WTC11 (cell line): ENCODE measurements around the gene PDZD2. TPM values are rescaled to one million over a fixed set of nuclear protein-coding genes. Genes with fewer than 3 reads are reported as not detected.
A peak's percentile ranks its signal among the peaks of the same experiment; 100 is the strongest.

Experiments
- ATAC-seq: fragments of 200-7000 bp; cut with Tn5 transposase; 2 replicates; pipeline ENCODE4 v1.10.0; 2021; ENCODE audit warnings: mild to moderate bottlenecking, moderate library complexity
- CTCF ChIA-PET: fragments of 300-600 bp; sonication (Branson Sonifier 250); formaldehyde crosslinking; loops from one replicate; lab custom pipeline; 2021; ENCODE audit warnings: antibody characterized with exemption; lab: Charles Lee
- POLR2A ChIA-PET: fragments of 350-600 bp; sonication (Branson Sonifier 250); formaldehyde crosslinking; loops from one replicate; lab custom pipeline; 2021; ENCODE audit warnings: antibody characterized with exemption; lab: Charles Lee
- DNase-seq: peaks from one replicate; pipeline ENCODE4 v3.0.0; 2021; ENCODE audit warnings: low spot score
- H3K27ac Mint-ChIP-seq: 2 replicates; pipeline ENCODE4 v1.8.0; 2021; ENCODE audit warnings: mixed read lengths
- H3K27me3 Mint-ChIP-seq: 2 replicates; pipeline ENCODE4 v1.8.0; 2021; ENCODE audit warnings: low read depth, mild to moderate bottlenecking, moderate library complexity, mixed read lengths
- H3K36me3 Mint-ChIP-seq: 2 replicates; pipeline ENCODE4 v1.8.0; 2021; ENCODE audit warnings: mixed read lengths
- H3K4me1 Mint-ChIP-seq: 2 replicates; pipeline ENCODE4 v1.8.0; 2022; ENCODE audit warnings: mixed read lengths
- H3K4me3 Mint-ChIP-seq: 2 replicates; pipeline ENCODE4 v1.8.0; 2021; ENCODE audit warnings: mild to moderate bottlenecking, moderate library complexity, mixed read lengths
- H3K9me3 Mint-ChIP-seq: 2 replicates; pipeline ENCODE4 v1.8.0; 2021; ENCODE audit warnings: mixed read lengths
- ELF4 ChIP-seq: sonication (generic); formaldehyde crosslinking; IDR thresholded peaks from 2 replicates; pipeline ENCODE4 v1.8.1; 2022; ENCODE audit warnings: low read depth, mild to moderate bottlenecking, moderate library complexity, missing genetic modification reagents
- EMX1 ChIP-seq: fragments of 250-450 bp; sonication (Bioruptor Pico); IDR thresholded peaks from 2 replicates; pipeline ENCODE4 v1.8.0; 2021; ENCODE audit warnings: mild to moderate bottlenecking
- FOXK1 ChIP-seq: sonication (generic); formaldehyde crosslinking; IDR thresholded peaks from 2 replicates; pipeline ENCODE4 v1.8.0; 2022; ENCODE audit warnings: mild to moderate bottlenecking, moderate library complexity, missing genetic modification reagents
- FOXP1 ChIP-seq: sonication (generic); formaldehyde crosslinking; IDR thresholded peaks from 2 replicates; pipeline ENCODE4 v1.8.0; 2022; ENCODE audit warnings: missing genetic modification reagents, mild to moderate bottlenecking, moderate library complexity, borderline replicate concordance
- GTF2I ChIP-seq: fragments of 250-450 bp; sonication (Bioruptor Pico); conservative IDR thresholded peaks from 2 replicates; pipeline ENCODE4 v1.4.0; 2021; ENCODE audit warnings: mild to moderate bottlenecking
- NR1H2 ChIP-seq: sonication (generic); formaldehyde crosslinking; IDR thresholded peaks from 2 replicates; pipeline ENCODE4 v1.9.0; 2021; ENCODE audit warnings: mild to moderate bottlenecking, moderate library complexity, missing genetic modification reagents
- NR3C1 ChIP-seq: sonication (generic); formaldehyde crosslinking; conservative IDR thresholded peaks from 2 replicates; pipeline ENCODE4 v1.8.1; 2023; ENCODE audit warnings: low read depth, mild to moderate bottlenecking, missing genetic modification reagents
- OVOL2 ChIP-seq: fragments of 250-450 bp; sonication (Bioruptor Pico); IDR thresholded peaks from 2 replicates; pipeline ENCODE4 v1.9.0; 2021; ENCODE audit warnings: mild to moderate bottlenecking, borderline replicate concordance
- PRRX2 ChIP-seq: fragments of 250-450 bp; sonication (Bioruptor Pico); IDR thresholded peaks from 2 replicates; pipeline ENCODE4 v1.8.0; 2021; ENCODE audit warnings: mild to moderate bottlenecking
- SOX15 ChIP-seq: fragments of 250-450 bp; sonication (Bioruptor Pico); IDR thresholded peaks from 2 replicates; pipeline ENCODE4 v1.9.0; 2021; ENCODE audit warnings: mild to moderate bottlenecking
- TEAD1 ChIP-seq: sonication (generic); formaldehyde crosslinking; IDR thresholded peaks from 2 replicates; pipeline ENCODE4 v1.8.0; 2022; ENCODE audit warnings: mild to moderate bottlenecking, missing genetic modification reagents
- TEAD4 ChIP-seq: sonication (generic); formaldehyde crosslinking; IDR thresholded peaks from 2 replicates; pipeline ENCODE4 v1.8.0; 2022; ENCODE audit warnings: mild to moderate bottlenecking, missing genetic modification reagents
- ZNF396 ChIP-seq: fragments of 250-450 bp; sonication (Bioruptor Pico); IDR thresholded peaks from 2 replicates; pipeline ENCODE4 v1.8.0; 2021; ENCODE audit warnings: mild to moderate bottlenecking, moderate library complexity, borderline replicate concordance
- ZNF671 ChIP-seq: fragments of 250-450 bp; sonication (Bioruptor Pico); IDR thresholded peaks from 2 replicates; pipeline ENCODE4 v1.8.0; 2021; ENCODE audit warnings: mild to moderate bottlenecking
- total RNA-seq: library from RNA; stranded (reverse); gene quantifications from 3 replicates; pipeline ENCODE4 v1.2.3, GENCODE V29; 2021
- TF ChIP-seq, protein P1 (sequence below): sonication (generic); formaldehyde crosslinking; IDR thresholded peaks from 2 replicates; pipeline ENCODE4 v1.8.0; 2023; ENCODE audit warnings: mild to moderate bottlenecking, missing genetic modification reagents
- TF ChIP-seq, protein P2 (sequence below): sonication (generic); formaldehyde crosslinking; IDR thresholded peaks from 2 replicates; pipeline ENCODE4 v1.8.1; 2022; ENCODE audit warnings: missing genetic modification reagents, borderline replicate concordance
- TF ChIP-seq, protein P3 (sequence below): sonication (generic); formaldehyde crosslinking; conservative IDR thresholded peaks from 2 replicates; pipeline ENCODE4 v1.8.1; 2023; ENCODE audit warnings: mild to moderate bottlenecking, low read depth, missing genetic modification reagents, moderate library complexity
- TF ChIP-seq, protein P4 (sequence below): sonication (generic); formaldehyde crosslinking; IDR thresholded peaks from 2 replicates; pipeline ENCODE4 v1.8.0; 2023; ENCODE audit warnings: missing genetic modification reagents, mild to moderate bottlenecking, borderline replicate concordance
- TF ChIP-seq, protein P5 (sequence below): sonication (generic); formaldehyde crosslinking; IDR thresholded peaks from 2 replicates; pipeline ENCODE4 v1.8.0; 2022; ENCODE audit warnings: mild to moderate bottlenecking, missing genetic modification reagents

The PDZD2 gene
- total RNA-seq, 1 experiment from 2014 or later, result 11.4 TPM

DNA sequence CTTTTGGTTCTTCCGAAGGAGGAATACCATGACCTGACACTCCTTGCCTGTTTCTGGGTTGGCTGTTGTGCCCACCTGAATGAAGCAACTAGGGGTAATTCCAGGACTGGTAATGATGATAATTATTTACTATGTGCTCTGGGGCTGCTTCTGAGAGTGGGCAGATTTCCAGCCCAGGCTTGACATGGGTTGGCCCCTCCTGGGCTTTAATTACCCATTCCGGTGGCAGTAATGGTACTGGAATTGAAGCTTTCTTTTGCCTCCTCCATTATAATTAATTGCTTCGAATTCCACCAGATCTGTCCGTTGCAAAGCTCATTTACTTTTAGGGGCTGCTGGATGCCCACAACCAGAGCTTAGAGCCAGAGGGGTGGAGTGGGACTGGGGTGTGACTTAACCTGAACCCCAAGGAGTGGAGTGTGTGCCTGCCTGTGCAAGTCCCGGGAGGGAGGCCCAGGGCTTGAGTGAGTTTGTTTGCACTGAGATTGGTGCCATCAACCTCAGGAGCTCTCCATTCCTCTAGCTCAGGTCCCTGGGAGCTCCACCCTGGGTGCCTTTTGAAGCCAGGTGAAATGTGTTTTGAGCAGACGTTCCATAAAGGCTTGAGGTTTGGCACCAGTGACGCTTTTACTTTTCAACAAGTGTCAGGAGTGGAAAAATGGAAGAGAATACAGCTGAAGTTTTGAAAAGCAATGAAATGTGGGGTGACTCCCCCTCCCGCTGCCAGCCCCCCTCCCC, 214.6 kb downstream of the PDZD2 start:
- peaks cover 5% of the 10 kb centered on the region for H3K9me3 Mint-ChIP-seq
- peak overlapping the region; percentile 98 for H3K27ac Mint-ChIP-seq
- ATAC-seq, result peak; percentile 9; the same call in 1 of the 2 replicates
- TF ChIP-seq NR1H2 (no peak), ZNF396 (CRISPR knock-in tag) (no peak), FOXP1 (no peak), SOX15 (CRISPR knock-in tag) (no peak), EMX1 (no peak), FOXK1 (CRISPR knock-in tag) (no peak), ZNF671 (CRISPR knock-in tag) (no peak), NR3C1 (CRISPR knock-in tag) (no peak), PRRX2 (CRISPR knock-in tag) (no peak), TEAD4 (no peak), OVOL2 (CRISPR knock-in tag) (no peak), GTF2I (no peak), ELF4 (CRISPR knock-in tag) (no peak)
- TF ChIP-seq, protein P1, sequence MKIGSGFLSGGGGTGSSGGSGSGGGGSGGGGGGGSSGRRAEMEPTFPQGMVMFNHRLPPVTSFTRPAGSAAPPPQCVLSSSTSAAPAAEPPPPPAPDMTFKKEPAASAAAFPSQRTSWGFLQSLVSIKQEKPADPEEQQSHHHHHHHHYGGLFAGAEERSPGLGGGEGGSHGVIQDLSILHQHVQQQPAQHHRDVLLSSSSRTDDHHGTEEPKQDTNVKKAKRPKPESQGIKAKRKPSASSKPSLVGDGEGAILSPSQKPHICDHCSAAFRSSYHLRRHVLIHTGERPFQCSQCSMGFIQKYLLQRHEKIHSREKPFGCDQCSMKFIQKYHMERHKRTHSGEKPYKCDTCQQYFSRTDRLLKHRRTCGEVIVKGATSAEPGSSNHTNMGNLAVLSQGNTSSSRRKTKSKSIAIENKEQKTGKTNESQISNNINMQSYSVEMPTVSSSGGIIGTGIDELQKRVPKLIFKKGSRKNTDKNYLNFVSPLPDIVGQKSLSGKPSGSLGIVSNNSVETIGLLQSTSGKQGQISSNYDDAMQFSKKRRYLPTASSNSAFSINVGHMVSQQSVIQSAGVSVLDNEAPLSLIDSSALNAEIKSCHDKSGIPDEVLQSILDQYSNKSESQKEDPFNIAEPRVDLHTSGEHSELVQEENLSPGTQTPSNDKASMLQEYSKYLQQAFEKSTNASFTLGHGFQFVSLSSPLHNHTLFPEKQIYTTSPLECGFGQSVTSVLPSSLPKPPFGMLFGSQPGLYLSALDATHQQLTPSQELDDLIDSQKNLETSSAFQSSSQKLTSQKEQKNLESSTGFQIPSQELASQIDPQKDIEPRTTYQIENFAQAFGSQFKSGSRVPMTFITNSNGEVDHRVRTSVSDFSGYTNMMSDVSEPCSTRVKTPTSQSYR (CRISPR knock-in tag), result no peak
- TF ChIP-seq, protein P2, sequence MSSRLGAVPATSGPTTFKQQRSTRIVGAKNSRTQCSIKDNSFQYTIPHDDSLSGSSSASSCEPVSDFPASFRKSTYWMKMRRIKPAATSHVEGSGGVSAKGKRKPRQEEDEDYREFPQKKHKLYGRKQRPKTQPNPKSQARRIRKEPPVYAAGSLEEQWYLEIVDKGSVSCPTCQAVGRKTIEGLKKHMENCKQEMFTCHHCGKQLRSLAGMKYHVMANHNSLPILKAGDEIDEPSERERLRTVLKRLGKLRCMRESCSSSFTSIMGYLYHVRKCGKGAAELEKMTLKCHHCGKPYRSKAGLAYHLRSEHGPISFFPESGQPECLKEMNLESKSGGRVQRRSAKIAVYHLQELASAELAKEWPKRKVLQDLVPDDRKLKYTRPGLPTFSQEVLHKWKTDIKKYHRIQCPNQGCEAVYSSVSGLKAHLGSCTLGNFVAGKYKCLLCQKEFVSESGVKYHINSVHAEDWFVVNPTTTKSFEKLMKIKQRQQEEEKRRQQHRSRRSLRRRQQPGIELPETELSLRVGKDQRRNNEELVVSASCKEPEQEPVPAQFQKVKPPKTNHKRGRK (CRISPR knock-in tag), result no peak
- TF ChIP-seq, protein P3, sequence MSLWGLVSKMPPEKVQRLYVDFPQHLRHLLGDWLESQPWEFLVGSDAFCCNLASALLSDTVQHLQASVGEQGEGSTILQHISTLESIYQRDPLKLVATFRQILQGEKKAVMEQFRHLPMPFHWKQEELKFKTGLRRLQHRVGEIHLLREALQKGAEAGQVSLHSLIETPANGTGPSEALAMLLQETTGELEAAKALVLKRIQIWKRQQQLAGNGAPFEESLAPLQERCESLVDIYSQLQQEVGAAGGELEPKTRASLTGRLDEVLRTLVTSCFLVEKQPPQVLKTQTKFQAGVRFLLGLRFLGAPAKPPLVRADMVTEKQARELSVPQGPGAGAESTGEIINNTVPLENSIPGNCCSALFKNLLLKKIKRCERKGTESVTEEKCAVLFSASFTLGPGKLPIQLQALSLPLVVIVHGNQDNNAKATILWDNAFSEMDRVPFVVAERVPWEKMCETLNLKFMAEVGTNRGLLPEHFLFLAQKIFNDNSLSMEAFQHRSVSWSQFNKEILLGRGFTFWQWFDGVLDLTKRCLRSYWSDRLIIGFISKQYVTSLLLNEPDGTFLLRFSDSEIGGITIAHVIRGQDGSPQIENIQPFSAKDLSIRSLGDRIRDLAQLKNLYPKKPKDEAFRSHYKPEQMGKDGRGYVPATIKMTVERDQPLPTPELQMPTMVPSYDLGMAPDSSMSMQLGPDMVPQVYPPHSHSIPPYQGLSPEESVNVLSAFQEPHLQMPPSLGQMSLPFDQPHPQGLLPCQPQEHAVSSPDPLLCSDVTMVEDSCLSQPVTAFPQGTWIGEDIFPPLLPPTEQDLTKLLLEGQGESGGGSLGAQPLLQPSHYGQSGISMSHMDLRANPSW (CRISPR knock-in tag), result no peak
- peaks cover 41% of the 10 kb centered on the region for H3K4me1 Mint-ChIP-seq
- ChIA-PET CTCF (interaction anchor here (0.6 to 3.9 kb wide), 7 partner anchors 28 to 240 kb away, joined by 3 to 38 read pairs (median 5); no protein-coding TSS in a partner anchor), POLR2A (interaction anchor here (1.4 kb wide), 1 partner anchor 215 kb away, joined by 3 read pairs; no protein-coding TSS in a partner anchor)
- H3K27me3 Mint-ChIP-seq, result no peaks in the 10 kb centered on the region
- H3K36me3 Mint-ChIP-seq, result peaks cover 10% of the 10 kb centered on the region
- DNase-seq, result no peak
- H3K4me3 Mint-ChIP-seq, result peak overlapping the region; percentile 95

DNA sequence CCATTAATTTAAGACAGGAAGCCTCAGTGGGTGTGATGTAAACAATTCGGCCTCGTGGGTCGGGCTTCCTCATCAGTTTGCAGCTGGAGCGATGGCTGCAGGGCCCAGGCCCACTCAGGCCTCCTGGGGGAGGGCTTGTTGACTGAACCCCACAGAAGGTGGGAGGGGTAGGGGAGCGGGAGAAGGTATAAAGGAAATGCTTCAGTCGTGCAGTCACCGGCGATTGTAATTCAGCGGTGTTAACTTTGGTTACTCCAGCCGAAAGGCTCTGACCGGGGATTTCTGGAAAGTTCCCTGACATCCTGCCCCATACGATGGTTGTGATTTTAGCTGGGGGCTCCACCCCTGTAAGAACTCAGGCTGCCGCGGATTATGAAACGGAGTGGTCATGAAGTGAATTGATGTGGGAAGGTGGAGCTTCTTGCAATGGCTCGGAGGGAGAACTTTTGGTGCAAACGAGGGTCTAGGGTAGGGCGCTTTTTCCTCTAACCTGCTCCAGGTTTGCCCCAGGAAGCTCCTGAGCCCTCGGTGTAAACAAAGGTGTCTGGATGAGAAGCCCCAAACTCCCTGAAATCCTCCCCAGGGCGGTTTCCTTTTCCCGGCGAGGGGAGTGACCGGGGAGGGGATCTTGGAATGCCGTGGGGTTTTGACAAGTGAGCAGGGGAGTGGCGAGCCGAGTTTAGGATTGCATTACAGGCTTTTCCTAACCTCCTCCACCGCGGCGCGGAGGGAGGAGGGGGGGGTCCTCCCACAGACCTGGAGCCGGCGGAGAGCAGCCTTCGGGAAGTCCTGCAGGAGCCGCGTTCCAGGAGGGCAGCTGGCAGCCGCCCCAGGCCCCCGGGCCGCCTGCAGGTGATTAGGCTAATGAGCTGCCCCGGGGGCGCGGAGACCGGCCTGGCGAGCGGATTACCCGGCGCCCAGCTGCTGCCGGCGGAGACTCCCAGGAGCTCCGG, 215.5 kb downstream of the PDZD2 start:
- H3K9me3 Mint-ChIP-seq, result peaks cover 13% of the 10 kb centered on the region
- H3K4me1 Mint-ChIP-seq, result peaks cover 41% of the 10 kb centered on the region
- POLR2A ChIA-PET, result interaction anchor here (0.7 to 1.4 kb wide), 4 partner anchors 11 to 239 kb away, joined by 3 to 5 read pairs (median 4); no protein-coding TSS in a partner anchor
- peak overlapping the region; percentile 95 for H3K4me3 Mint-ChIP-seq
- H3K27me3 Mint-ChIP-seq, result no peaks in the 10 kb centered on the region
- CTCF ChIA-PET, result interaction anchor here (0.6 to 3.9 kb wide), 16 partner anchors 17 to 239 kb away, joined by 3 to 38 read pairs (median 4); no protein-coding TSS in a partner anchor
- H3K36me3 Mint-ChIP-seq, result peaks cover 19% of the 10 kb centered on the region
- DNase-seq (peak; percentile 66), ATAC-seq (peak; percentile 64)
- peak overlapping the region; percentile 98 for H3K27ac Mint-ChIP-seq
- TF ChIP-seq TEAD1 (CRISPR knock-in tag) (peak; percentile 27; the same call in 1 of the 2 replicates), NR1H2 (no peak), FOXP1 (peak; percentile 2; the same call in 1 of the 2 replicates)
- TF ChIP-seq, protein P4, sequence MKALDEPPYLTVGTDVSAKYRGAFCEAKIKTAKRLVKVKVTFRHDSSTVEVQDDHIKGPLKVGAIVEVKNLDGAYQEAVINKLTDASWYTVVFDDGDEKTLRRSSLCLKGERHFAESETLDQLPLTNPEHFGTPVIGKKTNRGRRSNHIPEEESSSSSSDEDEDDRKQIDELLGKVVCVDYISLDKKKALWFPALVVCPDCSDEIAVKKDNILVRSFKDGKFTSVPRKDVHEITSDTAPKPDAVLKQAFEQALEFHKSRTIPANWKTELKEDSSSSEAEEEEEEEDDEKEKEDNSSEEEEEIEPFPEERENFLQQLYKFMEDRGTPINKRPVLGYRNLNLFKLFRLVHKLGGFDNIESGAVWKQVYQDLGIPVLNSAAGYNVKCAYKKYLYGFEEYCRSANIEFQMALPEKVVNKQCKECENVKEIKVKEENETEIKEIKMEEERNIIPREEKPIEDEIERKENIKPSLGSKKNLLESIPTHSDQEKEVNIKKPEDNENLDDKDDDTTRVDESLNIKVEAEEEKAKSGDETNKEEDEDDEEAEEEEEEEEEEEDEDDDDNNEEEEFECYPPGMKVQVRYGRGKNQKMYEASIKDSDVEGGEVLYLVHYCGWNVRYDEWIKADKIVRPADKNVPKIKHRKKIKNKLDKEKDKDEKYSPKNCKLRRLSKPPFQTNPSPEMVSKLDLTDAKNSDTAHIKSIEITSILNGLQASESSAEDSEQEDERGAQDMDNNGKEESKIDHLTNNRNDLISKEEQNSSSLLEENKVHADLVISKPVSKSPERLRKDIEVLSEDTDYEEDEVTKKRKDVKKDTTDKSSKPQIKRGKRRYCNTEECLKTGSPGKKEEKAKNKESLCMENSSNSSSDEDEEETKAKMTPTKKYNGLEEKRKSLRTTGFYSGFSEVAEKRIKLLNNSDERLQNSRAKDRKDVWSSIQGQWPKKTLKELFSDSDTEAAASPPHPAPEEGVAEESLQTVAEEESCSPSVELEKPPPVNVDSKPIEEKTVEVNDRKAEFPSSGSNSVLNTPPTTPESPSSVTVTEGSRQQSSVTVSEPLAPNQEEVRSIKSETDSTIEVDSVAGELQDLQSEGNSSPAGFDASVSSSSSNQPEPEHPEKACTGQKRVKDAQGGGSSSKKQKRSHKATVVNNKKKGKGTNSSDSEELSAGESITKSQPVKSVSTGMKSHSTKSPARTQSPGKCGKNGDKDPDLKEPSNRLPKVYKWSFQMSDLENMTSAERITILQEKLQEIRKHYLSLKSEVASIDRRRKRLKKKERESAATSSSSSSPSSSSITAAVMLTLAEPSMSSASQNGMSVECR, result 0 out of 2 replicates have a peak, but pooled peaks have one; percentile 3
- TF ChIP-seq, protein P5, sequence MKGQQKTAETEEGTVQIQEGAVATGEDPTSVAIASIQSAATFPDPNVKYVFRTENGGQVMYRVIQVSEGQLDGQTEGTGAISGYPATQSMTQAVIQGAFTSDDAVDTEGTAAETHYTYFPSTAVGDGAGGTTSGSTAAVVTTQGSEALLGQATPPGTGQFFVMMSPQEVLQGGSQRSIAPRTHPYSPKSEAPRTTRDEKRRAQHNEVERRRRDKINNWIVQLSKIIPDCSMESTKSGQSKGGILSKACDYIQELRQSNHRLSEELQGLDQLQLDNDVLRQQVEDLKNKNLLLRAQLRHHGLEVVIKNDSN (CRISPR knock-in tag), result 0 out of 2 replicates have a peak, but pooled peaks have one; percentile 13
